Measurements from ENCODE around the gene COMMD1.

DNA sequence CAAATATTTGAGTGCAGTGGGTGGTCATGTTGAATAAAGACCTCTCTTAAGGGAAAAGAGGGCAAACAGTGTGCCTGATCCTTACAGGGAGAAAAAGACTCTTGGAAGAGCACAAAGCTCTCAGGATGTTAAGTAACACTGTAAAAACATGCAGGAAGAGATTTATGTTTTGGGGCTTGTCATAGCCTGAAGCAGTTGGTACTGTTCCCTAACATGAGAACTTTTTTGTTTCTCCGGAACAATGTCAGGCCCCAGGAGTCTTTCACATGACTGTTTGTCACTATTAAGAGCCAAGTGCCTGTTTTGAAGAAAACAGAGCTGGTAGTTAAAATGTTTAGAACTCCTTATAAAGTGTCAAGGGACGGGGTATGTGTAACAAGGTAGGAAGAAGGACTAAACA lies 206.7 kb downstream of the COMMD1 start:
- no peak for TF ChIP-seq SMC3 (IDR thresholded peaks at IDR 0.05)
- no peak for TF ChIP-seq EP300 (IDR thresholded peaks at IDR 0.05)
- TF ChIP-seq MAZ (IDR thresholded peaks at IDR 0.05; ENCODE audit: borderline replicate concordance, low read depth, low read length): no peak
